ENCODE data around the gene ANK2.

GRCh38 chr4:113339430-113339813, 290.0 kb downstream of the ANK2 start:
- no peak for TF ChIP-seq POLR2A (IDR thresholded peaks at IDR 0.05)
- no peak for TF ChIP-seq CTCF (IDR thresholded peaks at IDR 0.05)
